WTC11 (cell line): ENCODE data around the gene CD300H. TPM values are rescaled to one million over a fixed set of nuclear protein-coding genes. Genes with fewer than 3 reads are reported as not detected.

Experiments used
- ATAC-seq: fragments of 200-7000 bp; cut with Tn5 transposase; 2 replicates; pipeline ENCODE4 v1.10.0; 2021; ENCODE audit warnings: mild to moderate bottlenecking, moderate library complexity
- CTCF ChIA-PET: fragments of 300-600 bp; sonication (Branson Sonifier 250); formaldehyde crosslinking; loops from one replicate; lab custom pipeline; 2021; ENCODE audit warnings: antibody characterized with exemption; lab: Charles Lee
- POLR2A ChIA-PET: fragments of 350-600 bp; sonication (Branson Sonifier 250); formaldehyde crosslinking; loops from one replicate; lab custom pipeline; 2021; ENCODE audit warnings: antibody characterized with exemption; lab: Charles Lee
- DNase-seq: peaks from one replicate; pipeline ENCODE4 v3.0.0; 2021; ENCODE audit warnings: low spot score
- H3K27ac Mint-ChIP-seq: 2 replicates; pipeline ENCODE4 v1.8.0; 2021; ENCODE audit warnings: mixed read lengths
- H3K27me3 Mint-ChIP-seq: 2 replicates; pipeline ENCODE4 v1.8.0; 2021; ENCODE audit warnings: low read depth, mild to moderate bottlenecking, moderate library complexity, mixed read lengths
- H3K36me3 Mint-ChIP-seq: 2 replicates; pipeline ENCODE4 v1.8.0; 2021; ENCODE audit warnings: mixed read lengths
- H3K4me1 Mint-ChIP-seq: 2 replicates; pipeline ENCODE4 v1.8.0; 2022; ENCODE audit warnings: mixed read lengths
- H3K4me3 Mint-ChIP-seq: 2 replicates; pipeline ENCODE4 v1.8.0; 2021; ENCODE audit warnings: mild to moderate bottlenecking, moderate library complexity, mixed read lengths
- H3K9me3 Mint-ChIP-seq: 2 replicates; pipeline ENCODE4 v1.8.0; 2021; ENCODE audit warnings: mixed read lengths
- CREB1 ChIP-seq: sonication (generic); formaldehyde crosslinking; IDR thresholded peaks from 2 replicates; pipeline ENCODE4 v1.8.0; 2023; ENCODE audit warnings: mild to moderate bottlenecking, missing genetic modification reagents
- JAZF1 ChIP-seq: fragments of 250-450 bp; sonication (Bioruptor Pico); IDR thresholded peaks from 2 replicates; pipeline ENCODE4 v1.9.0; 2021; ENCODE audit warnings: moderate library complexity, mild to moderate bottlenecking, inconsistent platforms
- KAT7 ChIP-seq: sonication (generic); formaldehyde crosslinking; IDR thresholded peaks from 2 replicates; pipeline ENCODE4 v1.8.1; 2023; ENCODE audit warnings: missing genetic modification reagents, mild to moderate bottlenecking, borderline replicate concordance
- MYBL2 ChIP-seq: sonication (generic); formaldehyde crosslinking; IDR thresholded peaks from 2 replicates; pipeline ENCODE4 v1.8.1; 2023; ENCODE audit warnings: mild to moderate bottlenecking, moderate library complexity, missing genetic modification reagents
- NR2C2 ChIP-seq: sonication (generic); formaldehyde crosslinking; IDR thresholded peaks from 2 replicates; pipeline ENCODE4 v1.8.0; 2022; ENCODE audit warnings: mild to moderate bottlenecking, missing genetic modification reagents
- PRRX2 ChIP-seq: fragments of 250-450 bp; sonication (Bioruptor Pico); IDR thresholded peaks from 2 replicates; pipeline ENCODE4 v1.8.0; 2021; ENCODE audit warnings: mild to moderate bottlenecking
- ZBTB21 ChIP-seq: sonication (generic); formaldehyde crosslinking; IDR thresholded peaks from 2 replicates; pipeline ENCODE4 v1.8.1; 2023; ENCODE audit warnings: mild to moderate bottlenecking, missing genetic modification reagents, borderline replicate concordance
- ZNF416 ChIP-seq: fragments of 250-450 bp; sonication (Bioruptor Pico); IDR thresholded peaks from 2 replicates; pipeline ENCODE4 v1.9.0; 2021; ENCODE audit warnings: mild to moderate bottlenecking, inconsistent platforms
- ZNF671 ChIP-seq: fragments of 250-450 bp; sonication (Bioruptor Pico); IDR thresholded peaks from 2 replicates; pipeline ENCODE4 v1.8.0; 2021; ENCODE audit warnings: mild to moderate bottlenecking
- total RNA-seq: library from RNA; stranded (reverse); gene quantifications from 3 replicates; pipeline ENCODE4 v1.2.3, GENCODE V29; 2021
- TF ChIP-seq, protein P1 (sequence below): sonication (generic); formaldehyde crosslinking; IDR thresholded peaks from 2 replicates; pipeline ENCODE4 v1.8.0; 2023; ENCODE audit warnings: missing genetic modification reagents
- TF ChIP-seq, protein P2 (sequence below): sonication (generic); formaldehyde crosslinking; IDR thresholded peaks from 2 replicates; pipeline ENCODE4 v1.8.1; 2023; ENCODE audit warnings: mild to moderate bottlenecking, missing genetic modification reagents
- TF ChIP-seq, protein P3 (sequence below): sonication (generic); formaldehyde crosslinking; IDR thresholded peaks from 2 replicates; pipeline ENCODE4 v1.8.1; 2023; ENCODE audit warnings: mild to moderate bottlenecking, moderate library complexity, missing genetic modification reagents
- TF ChIP-seq, protein P4 (sequence below): sonication (generic); formaldehyde crosslinking; IDR thresholded peaks from 2 replicates; pipeline ENCODE4 v1.8.1; 2022; ENCODE audit warnings: low read depth, missing genetic modification reagents, borderline replicate concordance
- TF ChIP-seq, protein P5 (sequence below): sonication (generic); formaldehyde crosslinking; IDR thresholded peaks from 2 replicates; pipeline ENCODE4 v1.8.1; 2023; ENCODE audit warnings: mild to moderate bottlenecking, missing genetic modification reagents, moderate library complexity
- TF ChIP-seq, protein P6 (sequence below): sonication (generic); formaldehyde crosslinking; IDR thresholded peaks from 2 replicates; pipeline ENCODE4 v1.8.1; 2022; ENCODE audit warnings: mild to moderate bottlenecking, moderate library complexity, missing genetic modification reagents
- TF ChIP-seq, protein P7 (sequence below): sonication (generic); formaldehyde crosslinking; IDR thresholded peaks from 2 replicates; pipeline ENCODE4 v1.8.0; 2022; ENCODE audit warnings: mild to moderate bottlenecking, missing genetic modification reagents
- TF ChIP-seq, protein P8 (sequence below): fragments of 250-450 bp; sonication (Bioruptor Pico); IDR thresholded peaks from 2 replicates; pipeline ENCODE4 v1.9.0; 2021; ENCODE audit warnings: mild to moderate bottlenecking, borderline replicate concordance

The CD300H gene
- total RNA-seq, 1 experiment from 2014 or later = not detected

DNA sequence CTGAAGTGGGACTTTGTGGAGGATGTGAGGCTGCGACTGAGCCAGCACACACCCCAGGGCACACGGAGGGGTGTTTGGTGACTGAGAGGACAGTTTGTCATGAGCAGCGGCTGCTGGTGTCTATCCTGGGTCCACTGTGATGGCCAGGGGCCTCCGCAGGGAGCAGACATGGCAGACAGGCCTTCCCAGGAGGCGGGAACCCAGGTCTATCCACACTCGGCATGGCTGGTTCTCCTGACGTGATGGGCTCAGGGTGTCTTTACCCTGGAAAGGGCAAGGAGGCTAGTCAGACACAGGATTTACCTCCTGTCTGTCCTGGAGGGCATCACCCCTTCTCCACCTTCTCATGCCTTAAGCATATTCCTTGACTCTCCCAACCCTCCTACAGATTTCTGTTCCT, 20.7 kb downstream of the CD300H start:
- no peaks in the 10 kb centered on the region for H3K27me3 Mint-ChIP-seq
- no peak overlapping the region for H3K4me3 Mint-ChIP-seq
- H3K4me1 Mint-ChIP-seq = no peaks in the 10 kb centered on the region
- ChIA-PET CTCF (no interaction called here), POLR2A (no interaction called here)
- TF ChIP-seq, protein P1, sequence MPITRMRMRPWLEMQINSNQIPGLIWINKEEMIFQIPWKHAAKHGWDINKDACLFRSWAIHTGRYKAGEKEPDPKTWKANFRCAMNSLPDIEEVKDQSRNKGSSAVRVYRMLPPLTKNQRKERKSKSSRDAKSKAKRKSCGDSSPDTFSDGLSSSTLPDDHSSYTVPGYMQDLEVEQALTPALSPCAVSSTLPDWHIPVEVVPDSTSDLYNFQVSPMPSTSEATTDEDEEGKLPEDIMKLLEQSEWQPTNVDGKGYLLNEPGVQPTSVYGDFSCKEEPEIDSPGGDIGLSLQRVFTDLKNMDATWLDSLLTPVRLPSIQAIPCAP (CRISPR knock-in tag) = no peak
- TF ChIP-seq CREB1 (CRISPR knock-in tag) (no peak), PRRX2 (CRISPR knock-in tag) (no peak), ZBTB21 (CRISPR knock-in tag) (no peak), NR2C2 (no peak), MYBL2 (CRISPR knock-in tag) (no peak)
- TF ChIP-seq, protein P2, sequence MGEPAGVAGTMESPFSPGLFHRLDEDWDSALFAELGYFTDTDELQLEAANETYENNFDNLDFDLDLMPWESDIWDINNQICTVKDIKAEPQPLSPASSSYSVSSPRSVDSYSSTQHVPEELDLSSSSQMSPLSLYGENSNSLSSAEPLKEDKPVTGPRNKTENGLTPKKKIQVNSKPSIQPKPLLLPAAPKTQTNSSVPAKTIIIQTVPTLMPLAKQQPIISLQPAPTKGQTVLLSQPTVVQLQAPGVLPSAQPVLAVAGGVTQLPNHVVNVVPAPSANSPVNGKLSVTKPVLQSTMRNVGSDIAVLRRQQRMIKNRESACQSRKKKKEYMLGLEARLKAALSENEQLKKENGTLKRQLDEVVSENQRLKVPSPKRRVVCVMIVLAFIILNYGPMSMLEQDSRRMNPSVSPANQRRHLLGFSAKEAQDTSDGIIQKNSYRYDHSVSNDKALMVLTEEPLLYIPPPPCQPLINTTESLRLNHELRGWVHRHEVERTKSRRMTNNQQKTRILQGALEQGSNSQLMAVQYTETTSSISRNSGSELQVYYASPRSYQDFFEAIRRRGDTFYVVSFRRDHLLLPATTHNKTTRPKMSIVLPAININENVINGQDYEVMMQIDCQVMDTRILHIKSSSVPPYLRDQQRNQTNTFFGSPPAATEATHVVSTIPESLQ = no peak
- TF ChIP-seq, protein P3, sequence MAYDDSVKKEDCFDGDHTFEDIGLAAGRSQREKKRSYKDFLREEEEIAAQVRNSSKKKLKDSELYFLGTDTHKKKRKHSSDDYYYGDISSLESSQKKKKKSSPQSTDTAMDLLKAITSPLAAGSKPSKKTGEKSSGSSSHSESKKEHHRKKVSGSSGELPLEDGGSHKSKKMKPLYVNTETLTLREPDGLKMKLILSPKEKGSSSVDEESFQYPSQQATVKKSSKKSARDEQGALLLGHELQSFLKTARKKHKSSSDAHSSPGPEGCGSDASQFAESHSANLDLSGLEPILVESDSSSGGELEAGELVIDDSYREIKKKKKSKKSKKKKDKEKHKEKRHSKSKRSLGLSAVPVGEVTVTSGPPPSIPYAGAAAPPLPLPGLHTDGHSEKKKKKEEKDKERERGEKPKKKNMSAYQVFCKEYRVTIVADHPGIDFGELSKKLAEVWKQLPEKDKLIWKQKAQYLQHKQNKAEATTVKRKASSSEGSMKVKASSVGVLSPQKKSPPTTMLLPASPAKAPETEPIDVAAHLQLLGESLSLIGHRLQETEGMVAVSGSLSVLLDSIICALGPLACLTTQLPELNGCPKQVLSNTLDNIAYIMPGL = no peak
- DNase-seq (no peak), ATAC-seq (no peak)
- H3K9me3 Mint-ChIP-seq = no peaks in the 10 kb centered on the region
- no peaks in the 10 kb centered on the region for H3K36me3 Mint-ChIP-seq
- H3K27ac Mint-ChIP-seq = no peak overlapping the region

DNA sequence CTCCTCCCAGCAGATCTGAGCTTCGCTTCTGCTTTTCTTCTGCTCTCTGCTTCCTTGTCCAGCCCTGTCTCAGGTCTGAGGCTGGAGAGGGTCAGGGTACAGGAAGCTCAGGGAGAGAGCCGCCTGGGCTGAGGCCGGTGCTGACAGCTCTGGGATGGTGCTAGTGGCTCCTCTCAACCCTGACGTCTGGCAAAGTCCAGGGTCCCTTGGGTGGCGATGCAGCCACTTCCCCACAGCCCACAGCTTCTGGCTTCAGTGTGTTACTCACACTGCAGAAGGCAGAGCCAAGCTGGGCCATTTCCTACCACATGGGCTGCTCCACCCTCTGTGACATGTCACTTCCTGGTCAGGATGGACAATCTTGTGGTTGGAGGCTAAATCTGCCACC, 21.5 kb downstream of the CD300H start, which contains the start of gene CD300C:
CD300C (minus strand) TSS at position 273 of the 388 bp plus-strand sequence. CDS start 333 bp downstream, outside the sequence.
- DNase-seq (no peak), ATAC-seq (no peak)
- no peak for TF ChIP-seq JAZF1 (CRISPR knock-in tag)
- TF ChIP-seq ZNF671 (CRISPR knock-in tag) = no peak
- TF ChIP-seq ZNF416 (CRISPR knock-in tag) = no peak
- TF ChIP-seq, protein P4, sequence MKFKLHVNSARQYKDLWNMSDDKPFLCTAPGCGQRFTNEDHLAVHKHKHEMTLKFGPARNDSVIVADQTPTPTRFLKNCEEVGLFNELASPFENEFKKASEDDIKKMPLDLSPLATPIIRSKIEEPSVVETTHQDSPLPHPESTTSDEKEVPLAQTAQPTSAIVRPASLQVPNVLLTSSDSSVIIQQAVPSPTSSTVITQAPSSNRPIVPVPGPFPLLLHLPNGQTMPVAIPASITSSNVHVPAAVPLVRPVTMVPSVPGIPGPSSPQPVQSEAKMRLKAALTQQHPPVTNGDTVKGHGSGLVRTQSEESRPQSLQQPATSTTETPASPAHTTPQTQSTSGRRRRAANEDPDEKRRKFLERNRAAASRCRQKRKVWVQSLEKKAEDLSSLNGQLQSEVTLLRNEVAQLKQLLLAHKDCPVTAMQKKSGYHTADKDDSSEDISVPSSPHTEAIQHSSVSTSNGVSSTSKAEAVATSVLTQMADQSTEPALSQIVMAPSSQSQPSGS = no peak
- TF ChIP-seq, protein P5, sequence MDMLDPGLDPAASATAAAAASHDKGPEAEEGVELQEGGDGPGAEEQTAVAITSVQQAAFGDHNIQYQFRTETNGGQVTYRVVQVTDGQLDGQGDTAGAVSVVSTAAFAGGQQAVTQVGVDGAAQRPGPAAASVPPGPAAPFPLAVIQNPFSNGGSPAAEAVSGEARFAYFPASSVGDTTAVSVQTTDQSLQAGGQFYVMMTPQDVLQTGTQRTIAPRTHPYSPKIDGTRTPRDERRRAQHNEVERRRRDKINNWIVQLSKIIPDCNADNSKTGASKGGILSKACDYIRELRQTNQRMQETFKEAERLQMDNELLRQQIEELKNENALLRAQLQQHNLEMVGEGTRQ (CRISPR knock-in tag) = no peak
- TF ChIP-seq, protein P6, sequence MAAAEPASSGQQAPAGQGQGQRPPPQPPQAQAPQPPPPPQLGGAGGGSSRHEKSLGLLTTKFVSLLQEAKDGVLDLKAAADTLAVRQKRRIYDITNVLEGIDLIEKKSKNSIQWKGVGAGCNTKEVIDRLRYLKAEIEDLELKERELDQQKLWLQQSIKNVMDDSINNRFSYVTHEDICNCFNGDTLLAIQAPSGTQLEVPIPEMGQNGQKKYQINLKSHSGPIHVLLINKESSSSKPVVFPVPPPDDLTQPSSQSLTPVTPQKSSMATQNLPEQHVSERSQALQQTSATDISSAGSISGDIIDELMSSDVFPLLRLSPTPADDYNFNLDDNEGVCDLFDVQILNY (CRISPR knock-in tag) = no peak
- TF ChIP-seq KAT7 = no peak
- TF ChIP-seq, protein P7, sequence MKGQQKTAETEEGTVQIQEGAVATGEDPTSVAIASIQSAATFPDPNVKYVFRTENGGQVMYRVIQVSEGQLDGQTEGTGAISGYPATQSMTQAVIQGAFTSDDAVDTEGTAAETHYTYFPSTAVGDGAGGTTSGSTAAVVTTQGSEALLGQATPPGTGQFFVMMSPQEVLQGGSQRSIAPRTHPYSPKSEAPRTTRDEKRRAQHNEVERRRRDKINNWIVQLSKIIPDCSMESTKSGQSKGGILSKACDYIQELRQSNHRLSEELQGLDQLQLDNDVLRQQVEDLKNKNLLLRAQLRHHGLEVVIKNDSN (CRISPR knock-in tag) = no peak
- TF ChIP-seq, protein P8, sequence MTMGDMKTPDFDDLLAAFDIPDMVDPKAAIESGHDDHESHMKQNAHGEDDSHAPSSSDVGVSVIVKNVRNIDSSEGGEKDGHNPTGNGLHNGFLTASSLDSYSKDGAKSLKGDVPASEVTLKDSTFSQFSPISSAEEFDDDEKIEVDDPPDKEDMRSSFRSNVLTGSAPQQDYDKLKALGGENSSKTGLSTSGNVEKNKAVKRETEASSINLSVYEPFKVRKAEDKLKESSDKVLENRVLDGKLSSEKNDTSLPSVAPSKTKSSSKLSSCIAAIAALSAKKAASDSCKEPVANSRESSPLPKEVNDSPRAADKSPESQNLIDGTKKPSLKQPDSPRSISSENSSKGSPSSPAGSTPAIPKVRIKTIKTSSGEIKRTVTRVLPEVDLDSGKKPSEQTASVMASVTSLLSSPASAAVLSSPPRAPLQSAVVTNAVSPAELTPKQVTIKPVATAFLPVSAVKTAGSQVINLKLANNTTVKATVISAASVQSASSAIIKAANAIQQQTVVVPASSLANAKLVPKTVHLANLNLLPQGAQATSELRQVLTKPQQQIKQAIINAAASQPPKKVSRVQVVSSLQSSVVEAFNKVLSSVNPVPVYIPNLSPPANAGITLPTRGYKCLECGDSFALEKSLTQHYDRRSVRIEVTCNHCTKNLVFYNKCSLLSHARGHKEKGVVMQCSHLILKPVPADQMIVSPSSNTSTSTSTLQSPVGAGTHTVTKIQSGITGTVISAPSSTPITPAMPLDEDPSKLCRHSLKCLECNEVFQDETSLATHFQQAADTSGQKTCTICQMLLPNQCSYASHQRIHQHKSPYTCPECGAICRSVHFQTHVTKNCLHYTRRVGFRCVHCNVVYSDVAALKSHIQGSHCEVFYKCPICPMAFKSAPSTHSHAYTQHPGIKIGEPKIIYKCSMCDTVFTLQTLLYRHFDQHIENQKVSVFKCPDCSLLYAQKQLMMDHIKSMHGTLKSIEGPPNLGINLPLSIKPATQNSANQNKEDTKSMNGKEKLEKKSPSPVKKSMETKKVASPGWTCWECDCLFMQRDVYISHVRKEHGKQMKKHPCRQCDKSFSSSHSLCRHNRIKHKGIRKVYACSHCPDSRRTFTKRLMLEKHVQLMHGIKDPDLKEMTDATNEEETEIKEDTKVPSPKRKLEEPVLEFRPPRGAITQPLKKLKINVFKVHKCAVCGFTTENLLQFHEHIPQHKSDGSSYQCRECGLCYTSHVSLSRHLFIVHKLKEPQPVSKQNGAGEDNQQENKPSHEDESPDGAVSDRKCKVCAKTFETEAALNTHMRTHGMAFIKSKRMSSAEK = no peak
- POLR2A ChIA-PET = interaction anchor here (0.5 kb wide), 1 partner anchor 242 kb away, joined by 4 read pairs; no protein-coding TSS in a partner anchor
- Mint-ChIP-seq H3K27me3 (no peaks in the 10 kb centered on the region), H3K36me3 (no peaks in the 10 kb centered on the region), H3K27ac (no peak within 1 kb of the TSS), H3K9me3 (no peaks in the 10 kb centered on the region), H3K4me1 (no peaks in the 10 kb centered on the region), H3K4me3 (no peak within 1 kb of the TSS)
- CTCF ChIA-PET = interaction anchor here (0.9 to 1.2 kb wide), 2 partner anchors 166 to 178 kb away, joined by 3 to 4 read pairs; no protein-coding TSS in a partner anchor
